Measurements from ENCODE around the gene EPN3.

- no peak for TF ChIP-seq REST (IDR thresholded peaks at IDR 0.05; ENCODE audit: unreplicated experiment)
- no peak for TF ChIP-seq CTCF (conservative IDR thresholded peaks at IDR 0.05; ENCODE audit: low read depth in 2 of 2)
- TF ChIP-seq EZH2 (IDR thresholded peaks at IDR 0.05; ENCODE audit: low read depth, unreplicated experiment): no peak
Measured at GRCh38 chr17:50527155-50527762, 5.3 kb upstream of the EPN3 start.
